Glomerular visceral epithelial cell (primary cell): ENCODE measurements around the gene RBBP5.

ENCODE experiments used
- DNase-seq: peaks from one replicate; pipeline ENCODE4 v3.0.0-alpha.2; 2016; ENCODE audit errors: extremely low spot score

Gene RBBP5

DNA sequence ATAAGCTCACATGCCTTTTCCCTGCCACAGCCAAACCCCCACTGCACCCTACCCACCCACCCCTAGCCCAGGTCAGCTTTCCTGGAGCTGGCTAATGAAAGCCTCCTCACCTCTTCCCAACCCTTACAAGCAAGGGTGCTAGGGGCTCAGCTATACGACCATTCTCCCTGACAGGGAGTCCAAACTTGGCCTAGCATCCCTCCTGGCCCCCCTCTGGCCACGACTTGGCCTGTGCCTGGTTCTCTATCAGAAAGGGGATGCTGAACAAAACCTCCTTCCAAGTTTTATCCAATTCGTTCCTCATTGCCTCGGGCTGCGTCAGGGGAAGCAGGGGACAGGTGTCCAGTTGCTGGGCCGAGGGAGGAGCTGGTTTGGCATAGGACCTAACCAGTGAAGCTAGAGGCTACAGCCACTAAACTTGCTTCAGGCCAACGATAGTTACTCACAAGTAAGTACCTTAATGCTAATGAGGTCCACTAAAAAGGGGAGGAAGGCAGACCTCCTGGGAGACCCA, 46.1 kb downstream of the RBBP5 start:
- DNase-seq, result no peak

DNA sequence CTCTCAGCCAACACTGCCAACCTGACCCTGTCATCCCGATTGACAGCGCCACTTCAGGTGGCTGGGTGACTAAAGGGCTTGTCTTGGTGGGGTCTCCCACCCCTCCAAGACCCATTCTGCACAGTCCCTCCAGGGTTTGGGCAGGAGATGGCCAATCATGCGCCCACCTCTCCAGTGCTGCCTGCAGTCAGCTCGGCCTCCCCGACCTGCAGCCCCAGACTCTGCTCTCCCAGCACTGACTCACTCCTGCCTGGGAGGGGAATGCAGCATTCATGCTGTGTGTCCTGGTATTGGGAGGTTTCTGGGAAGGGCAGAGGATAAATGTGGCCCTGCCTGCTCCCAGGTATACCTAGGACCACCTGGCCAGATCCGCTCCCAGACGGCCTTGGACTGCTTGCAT, 47.3 kb downstream of the RBBP5 start:
- no peak for DNase-seq

- no peak for DNase-seq
Observed at GRCh38 chr1:205074084-205074483, 47.7 kb downstream of the RBBP5 start.

DNA sequence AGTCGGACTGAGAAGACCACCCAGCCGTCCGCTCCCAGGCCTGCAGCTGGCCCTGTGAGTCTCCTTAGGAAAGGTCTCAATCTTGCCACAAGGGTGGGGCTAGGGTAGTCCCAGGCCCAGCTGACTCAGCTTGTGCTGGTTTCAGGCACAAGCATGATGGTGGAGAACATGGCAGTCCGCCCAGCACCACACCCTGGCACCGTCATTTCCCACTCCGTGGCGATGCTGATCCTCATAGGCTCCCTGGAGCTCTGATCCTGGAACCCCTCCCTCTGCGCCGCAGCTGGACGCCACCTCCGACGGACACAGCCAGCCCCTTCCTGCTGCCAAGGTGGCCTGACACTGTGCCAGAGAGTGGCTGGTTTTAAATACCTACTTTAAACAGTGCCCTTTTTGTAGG, 48.3 kb downstream of the RBBP5 start:
- no peak for DNase-seq

GRCh38 chr1:205072881-205073280, 48.9 kb downstream of the RBBP5 start:
- no peak for DNase-seq

DNA sequence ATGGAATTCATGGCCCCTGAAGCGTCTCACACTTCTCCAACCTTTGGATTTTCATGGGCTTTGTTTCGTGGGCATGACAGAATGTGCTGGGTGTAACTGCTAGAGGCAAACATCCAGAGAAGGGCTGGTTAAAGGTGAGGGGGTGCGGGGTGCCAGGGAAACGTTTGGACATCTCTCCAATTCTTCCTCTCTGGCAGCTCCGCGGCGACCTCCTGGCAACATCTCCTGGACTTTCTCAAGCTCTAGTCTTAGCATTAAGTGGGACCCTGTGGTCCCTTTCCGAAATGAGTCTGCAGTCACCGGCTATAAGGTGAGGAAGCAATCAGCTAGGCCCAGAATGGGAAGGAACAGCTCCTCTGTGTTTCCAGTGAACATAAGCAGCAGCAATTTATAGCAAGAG, 49.5 kb downstream of the RBBP5 start:
- DNase-seq, result no peak

- no peak for DNase-seq
Observed at GRCh38 chr1:205071801-205072200, 50.0 kb downstream of the RBBP5 start.

DNA sequence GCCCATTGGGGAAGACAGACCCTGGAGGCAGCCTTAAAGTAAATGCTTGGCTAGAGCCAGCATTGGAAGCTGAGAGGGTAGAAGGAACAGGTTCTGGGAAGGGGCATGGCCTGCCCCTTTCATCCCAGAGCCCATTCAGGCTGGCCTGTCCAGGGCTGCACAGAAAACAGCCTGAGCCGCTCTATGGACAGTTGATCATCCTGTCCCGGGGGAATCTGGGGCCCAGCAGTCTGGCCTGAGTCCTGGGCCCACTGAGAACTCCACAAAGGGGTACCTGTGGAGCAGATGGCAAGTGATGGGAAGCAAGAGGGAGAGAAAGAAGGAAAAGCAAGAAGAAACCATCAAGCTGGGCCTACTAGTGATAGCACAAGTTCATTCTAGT, 50.8 kb downstream of the RBBP5 start:
- DNase-seq, result no peak

GRCh38 chr1:205069371-205070125, 52.2 kb downstream of the RBBP5 start:
- no peak for DNase-seq

- no peak for DNase-seq
Observed at GRCh38 chr1:205068457-205069040, 53.2 kb downstream of the RBBP5 start.

DNA sequence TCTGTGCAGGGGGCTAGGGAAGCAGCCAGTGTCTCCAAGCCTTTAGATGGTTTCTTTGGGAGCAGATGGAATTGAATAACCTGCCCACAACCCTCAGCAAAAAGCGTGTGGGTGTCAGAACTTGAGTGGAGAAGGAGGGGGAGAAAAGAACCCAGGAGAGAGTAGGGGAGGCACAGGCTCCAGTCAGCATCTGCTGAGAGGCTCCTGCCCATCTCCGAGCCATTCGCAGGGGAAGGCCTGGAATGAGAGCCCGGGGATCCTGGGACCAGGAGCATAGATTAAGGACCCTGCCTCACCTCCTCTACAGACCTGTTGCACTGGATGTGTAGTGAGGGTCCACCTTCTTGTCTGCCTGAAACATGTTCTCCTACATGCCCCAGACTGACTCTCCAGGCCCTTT, 53.8 kb downstream of the RBBP5 start:
- no peak for DNase-seq

GRCh38 chr1:205067031-205067430, 54.7 kb downstream of the RBBP5 start:
- no peak for DNase-seq

DNA sequence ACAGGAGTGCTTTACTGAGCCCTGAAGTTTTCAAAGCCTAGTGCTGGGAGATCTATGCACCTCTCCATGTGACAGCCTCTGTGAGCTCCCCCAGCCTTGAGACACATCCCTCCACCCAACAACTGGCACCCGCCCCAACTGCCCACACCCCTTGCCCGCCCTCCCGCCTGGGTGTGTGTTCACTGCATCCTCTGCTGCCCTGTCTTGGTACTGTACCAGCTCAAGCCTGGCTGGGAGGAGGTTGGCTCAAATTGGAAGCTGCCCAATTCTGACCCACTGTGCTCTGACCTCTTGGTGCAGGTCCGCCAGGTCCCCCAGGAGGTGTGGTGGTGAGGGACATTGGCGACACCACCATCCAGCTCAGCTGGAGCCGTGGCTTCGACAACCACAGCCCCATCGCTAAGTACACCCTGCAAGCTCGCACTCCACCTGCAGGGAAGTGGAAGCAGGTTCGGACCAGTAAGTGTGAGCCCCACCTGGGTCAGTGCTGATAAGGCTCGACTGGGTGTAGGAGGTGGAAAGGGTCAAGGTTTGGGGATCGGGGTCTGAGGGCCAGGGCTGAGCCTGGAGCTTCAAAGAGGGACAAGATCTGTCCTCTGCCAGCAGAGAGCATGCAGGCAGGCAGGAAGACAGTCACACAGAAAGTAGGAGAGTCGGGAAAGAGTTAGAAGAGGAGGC, 55.5 kb downstream of the RBBP5 start:
- DNase-seq, result no peak

DNA sequence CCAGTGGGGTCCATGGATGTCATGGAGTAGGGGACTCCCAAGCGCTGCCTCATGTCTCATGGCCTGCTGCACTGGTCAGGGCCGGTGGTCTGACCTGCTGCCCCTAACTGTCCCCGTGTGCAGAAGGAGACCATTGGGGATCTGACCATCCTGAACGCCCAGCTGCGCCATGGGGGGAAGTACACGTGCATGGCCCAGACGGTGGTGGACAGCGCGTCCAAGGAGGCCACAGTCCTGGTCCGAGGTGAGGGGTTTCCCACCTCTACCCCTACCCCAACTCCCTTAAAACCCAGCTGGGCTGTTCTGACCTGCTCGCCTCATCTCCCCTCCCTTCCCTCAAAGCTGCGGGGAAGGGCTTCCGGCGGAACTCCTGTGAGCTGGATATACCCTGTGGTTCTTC, 56.1 kb downstream of the RBBP5 start:
- no peak for DNase-seq

- no peak for DNase-seq
Observed at GRCh38 chr1:205064741-205065316, 56.9 kb downstream of the RBBP5 start.

DNA sequence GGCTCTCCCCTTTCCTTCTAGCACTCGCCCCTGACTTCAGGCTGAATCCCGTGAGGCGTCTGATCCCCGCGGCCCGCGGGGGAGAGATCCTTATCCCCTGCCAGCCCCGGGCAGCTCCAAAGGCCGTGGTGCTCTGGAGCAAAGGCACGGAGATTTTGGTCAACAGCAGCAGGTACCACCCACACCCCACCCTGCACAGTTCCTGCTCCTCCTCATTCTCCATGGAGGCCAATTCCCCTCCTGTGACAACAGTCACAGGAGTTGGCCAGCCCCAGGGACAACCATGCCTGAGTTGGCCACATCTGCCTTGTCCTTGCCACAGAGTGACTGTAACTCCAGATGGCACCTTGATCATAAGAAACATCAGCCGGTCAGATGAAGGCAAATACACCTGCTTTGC, 57.5 kb downstream of the RBBP5 start:
- DNase-seq, result no peak

DNA sequence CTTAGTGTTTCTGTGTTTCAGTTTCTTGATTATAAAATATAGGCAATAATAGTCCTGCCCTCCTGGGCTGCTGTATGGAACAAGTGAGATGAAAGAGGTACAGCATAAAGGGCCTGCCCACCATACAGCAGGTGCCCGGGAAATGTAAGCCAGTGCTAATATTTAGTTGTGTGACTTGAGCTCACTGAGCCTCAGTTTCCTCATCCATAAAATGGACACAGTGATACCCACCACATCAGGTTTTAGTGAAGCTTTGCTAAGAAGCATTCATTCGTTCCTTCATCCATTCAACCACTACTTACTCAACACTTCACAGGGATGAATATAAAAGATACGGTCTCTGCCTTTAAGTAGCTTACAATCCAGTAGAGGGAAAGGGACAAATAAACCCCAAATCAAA, 58.9 kb downstream of the RBBP5 start:
- no peak for DNase-seq

- no peak for DNase-seq
Observed at GRCh38 chr1:205062319-205062718, 59.5 kb downstream of the RBBP5 start.

- DNase-seq, result peak; percentile 68
Observed at GRCh38 chr1:205061665-205062069, 60.1 kb downstream of the RBBP5 start.

DNA sequence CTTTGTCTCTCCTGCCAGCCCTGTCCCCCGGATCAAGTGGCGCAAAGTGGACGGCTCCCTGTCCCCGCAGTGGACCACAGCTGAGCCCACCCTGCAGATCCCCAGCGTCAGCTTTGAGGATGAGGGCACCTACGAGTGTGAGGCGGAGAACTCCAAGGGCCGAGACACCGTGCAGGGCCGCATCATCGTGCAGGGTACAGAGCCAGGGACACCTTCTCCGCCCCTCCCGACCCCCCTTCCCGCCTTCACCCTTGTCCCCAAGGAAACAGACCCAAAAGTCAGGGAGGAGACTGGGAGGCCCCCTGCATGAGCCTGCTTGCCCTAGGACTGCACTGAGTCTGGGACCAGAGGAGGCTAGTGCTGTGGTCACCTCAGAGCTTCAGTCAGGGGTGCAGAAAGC, 60.6 kb downstream of the RBBP5 start:
- DNase-seq, result no peak

DNA sequence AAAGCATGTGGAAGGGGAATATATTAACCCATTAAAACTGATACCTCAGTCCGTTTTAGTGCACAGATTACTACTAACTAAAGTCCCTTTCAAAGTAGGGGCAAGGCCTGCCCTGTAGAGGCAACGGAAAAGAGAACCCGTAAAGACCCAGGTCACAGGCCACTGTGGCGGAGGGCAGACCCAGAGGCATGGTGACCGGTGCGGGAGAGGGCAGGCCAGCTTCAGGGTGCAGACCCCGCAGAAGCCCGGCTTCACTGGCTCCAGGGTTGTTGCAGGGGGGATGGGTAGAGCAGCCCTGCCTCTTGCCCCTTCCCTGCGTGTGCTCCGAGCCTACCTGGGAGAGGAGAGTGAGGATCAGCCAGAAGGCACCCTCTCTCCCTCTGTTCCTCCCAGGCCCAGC, 61.0 kb downstream of the RBBP5 start:
- no peak for DNase-seq

- DNase-seq, result no peak
Observed at GRCh38 chr1:205059660-205060059, 62.1 kb downstream of the RBBP5 start.

DNA sequence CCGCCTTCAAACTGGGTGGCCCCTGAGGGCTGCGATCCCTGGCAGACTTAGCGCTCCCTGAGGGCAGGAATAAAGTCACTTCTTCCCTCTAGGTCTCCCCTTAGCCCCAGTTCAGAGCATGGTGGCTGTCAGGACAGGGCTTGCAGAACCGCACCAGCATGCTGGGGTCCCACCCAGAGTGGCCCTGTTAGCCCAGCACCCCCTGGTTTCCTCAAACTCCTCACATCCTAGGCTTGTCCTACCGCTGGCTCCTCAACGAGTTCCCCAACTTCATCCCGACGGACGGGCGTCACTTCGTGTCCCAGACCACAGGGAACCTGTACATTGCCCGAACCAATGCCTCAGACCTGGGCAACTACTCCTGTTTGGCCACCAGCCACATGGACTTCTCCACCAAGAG, 62.9 kb downstream of the RBBP5 start:
- no peak for DNase-seq
